A673 (cell line): ENCODE data around the gene ATG3. TPM values are rescaled to one million over a fixed set of nuclear protein-coding genes. Genes with fewer than 3 reads are reported as not detected.

Experiments
- BruUV-seq: library from RNA; stranded (reverse); fragments of 400-500 nt; replicated peaks from 2 replicates; lab custom pipeline; 2021; lab: Mats Ljungman, UMichigan
- CTCF ChIA-PET: fragments of 300-600 bp; sonication (Branson Sonifier 250); formaldehyde crosslinking; loops from one replicate; lab custom pipeline; 2022; ENCODE audit warnings: antibody characterized with exemption; lab: Charles Lee
- POLR2A ChIA-PET: fragments of 300-600 bp; sonication (Branson Sonifier 250); formaldehyde crosslinking; loops from one replicate; lab custom pipeline; 2022; ENCODE audit warnings: antibody characterized with exemption; ENCODE audit not compliant: low non-redundant PET; lab: Charles Lee
- DNase-seq: peaks from one replicate; pipeline ENCODE4 v3.0.0-alpha.2; 2015; ENCODE audit warnings: low spot score
- H3K27ac ChIP-seq: fragments of 200-600 bp; sonication (generic); 2 replicates; pipeline ENCODE4 v1.5.1; 2016; ENCODE audit warnings: mixed run types, low read depth, mild to moderate bottlenecking, mixed read lengths, antibody characterized with exemption, low read length; ENCODE audit not compliant: poor library complexity, severe bottlenecking
- H3K27me3 ChIP-seq: fragments of 200-600 bp; sonication (generic); replicated peaks from 2 replicates; pipeline ENCODE4 v1.6.1; 2017; ENCODE audit warnings: mixed run types, low read depth, mild to moderate bottlenecking, mixed read lengths, antibody characterized with exemption, low read length; ENCODE audit not compliant: insufficient read depth, poor library complexity
- H3K36me3 ChIP-seq: fragments of 200-600 bp; sonication (generic); 2 replicates; pipeline ENCODE4 v1.6.1; 2016; ENCODE audit warnings: mixed run types, mild to moderate bottlenecking, mixed read lengths, antibody characterized with exemption, low read length; ENCODE audit not compliant: insufficient read depth, poor library complexity, severe bottlenecking
- H3K4me1 ChIP-seq: fragments of 200-600 bp; sonication (generic); 2 replicates; pipeline ENCODE4 v1.6.1; 2017; ENCODE audit warnings: mixed run types, mild to moderate bottlenecking, mixed read lengths, antibody characterized with exemption, low read length; ENCODE audit not compliant: insufficient read depth, poor library complexity, severe bottlenecking
- H3K4me3 ChIP-seq: fragments of 200-600 bp; sonication (generic); 2 replicates; pipeline ENCODE4 v1.5.1; 2016; ENCODE audit warnings: low read depth, mixed run types, mild to moderate bottlenecking, mixed read lengths, low read length; ENCODE audit not compliant: poor library complexity, severe bottlenecking
- H3K9me3 ChIP-seq: fragments of 200-600 bp; sonication (generic); 2 replicates; pipeline ENCODE4 v1.6.1; 2016; ENCODE audit warnings: mixed run types, low read depth, mild to moderate bottlenecking, mixed read lengths, antibody characterized with exemption, low read length; ENCODE audit not compliant: poor library complexity, severe bottlenecking
- CTCF ChIP-seq: fragments of 300-800, 200-600 bp; sonication (generic); conservative IDR thresholded peaks from 2 replicates; pipeline ENCODE4 v1.5.1; 2017; ENCODE audit warnings: low read depth, mild to moderate bottlenecking, antibody characterized with exemption, low read length, moderate library complexity, mixed read lengths
- EZH2 ChIP-seq: fragments of 200-600 bp; sonication (generic); IDR thresholded peaks from 2 replicates; pipeline ENCODE4 v1.6.1; 2017; ENCODE audit warnings: borderline replicate concordance, low read depth, mild to moderate bottlenecking, mixed read lengths, antibody characterized with exemption, low read length; ENCODE audit not compliant: poor library complexity, severe bottlenecking
- intact Hi-C: fragments of 100-400 bp; cut with micrococcal nuclease; formaldehyde crosslinking; loops from one replicate; pipeline ENCODE4 v1.10.0; 2022; ENCODE audit not compliant: unreplicated experiment
- total RNA-seq: library from RNA; stranded (reverse); gene quantifications from 2 replicates; pipeline ENCODE4 v1.2.3, GENCODE V29; 2021

The ATG3 gene
- total RNA-seq, 1 experiment from 2014 or later: 54.5 TPM

GRCh38 chr3:112579697-112580096 is 17.9 kb upstream of the ATG3 start:
- Histone ChIP-seq H3K36me3 (no peaks in the 10 kb centered on the region), H3K4me1 (no peaks in the 10 kb centered on the region), H3K9me3 (no peaks in the 10 kb centered on the region), H3K4me3 (no peak overlapping the region), H3K27ac (no peak overlapping the region), H3K27me3 (no peaks in the 10 kb centered on the region)
- no peak for DNase-seq
- BruUV-seq: no TSS peak
- ChIA-PET CTCF (no interaction called here), POLR2A (no interaction called here)
- TF ChIP-seq CTCF: no peak
- intact Hi-C loops: loop anchor here (5.0 kb wide), 3 partner anchors 63 to 233 kb away; partner anchors contain the start of gene CCDC80

- H3K36me3 ChIP-seq: peaks cover under 1% of the 10 kb centered on the region
- ChIA-PET CTCF (no interaction called here), POLR2A (no interaction called here)
- BruUV-seq: no TSS peak
- H3K4me3 ChIP-seq: no peak overlapping the region
- TF ChIP-seq CTCF: no peak
- no peak for TF ChIP-seq EZH2
- H3K27ac ChIP-seq: no peak overlapping the region
- no peaks in the 10 kb centered on the region for H3K4me1 ChIP-seq
- no peaks in the 10 kb centered on the region for H3K27me3 ChIP-seq
- intact Hi-C loops: no loop called here
- no peaks in the 10 kb centered on the region for H3K9me3 ChIP-seq
- no peak for DNase-seq
These were observed 17.5 kb upstream of the ATG3 start for GRCh38 chr3:112579232-112579631.

DNA sequence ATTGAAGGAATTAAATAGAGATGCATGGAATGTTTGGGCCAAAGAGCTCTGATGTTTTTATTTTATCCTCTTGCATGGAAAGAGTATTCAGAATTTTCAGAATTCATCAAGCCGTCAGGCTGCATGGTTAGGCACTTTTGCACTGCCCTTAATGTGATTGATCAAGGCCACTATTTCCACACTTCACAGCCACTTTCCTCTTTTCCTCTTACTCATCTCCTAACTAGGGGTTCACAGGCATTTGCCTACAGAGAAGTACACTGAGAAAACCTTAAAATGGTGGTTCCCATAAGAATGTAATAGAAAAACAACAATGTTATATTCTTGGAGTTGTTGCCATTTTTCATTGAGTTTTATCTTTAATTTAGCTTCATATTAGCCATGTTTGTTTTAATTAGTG is 10.9 kb upstream of the ATG3 start:
- Histone ChIP-seq H3K27ac (no peak overlapping the region), H3K9me3 (no peaks in the 10 kb centered on the region), H3K27me3 (no peaks in the 10 kb centered on the region), H3K36me3 (peaks cover 6% of the 10 kb centered on the region), H3K4me3 (no peak overlapping the region), H3K4me1 (no peaks in the 10 kb centered on the region)
- BruUV-seq: no TSS peak
- DNase-seq: no peak
- CTCF ChIA-PET: no interaction called here
- intact Hi-C loops: no loop called here
- TF ChIP-seq EZH2: no peak
- TF ChIP-seq CTCF: no peak
- POLR2A ChIA-PET: no interaction called here
